Activated T-cell treated with anti-CD3 and anti-CD28 coated beads for 24 hours (primary cell): ENCODE measurements around the gene PRR5.
A peak's percentile ranks its signal among the peaks of the same experiment; 100 is the strongest.
"Not testable (repeated sequence)": the region's sequence is repeated elsewhere in the genome, so short reads cannot be mapped to it uniquely, and the experiment has no call there.

ENCODE experiments used
- DNase-seq: peaks from one replicate; pipeline ENCODE4 v3.0.0-alpha.2; 2020; ENCODE audit warnings: low read depth

The PRR5 gene

GRCh38 chr22:44735518-44736428 is 33.8 kb downstream of the PRR5 start:
- peak; percentile 73 for DNase-seq

GRCh38 chr22:44736581-44737405 is 34.8 kb downstream of the PRR5 start:
- no peak for DNase-seq

GRCh38 chr22:44737406-44738346 is 35.7 kb downstream of the PRR5 start:
- no peak for DNase-seq

GRCh38 chr22:44738347-44738715 is 36.3 kb downstream of the PRR5 start:
- DNase-seq: no peak

GRCh38 chr22:44739024-44739423 is 37.0 kb downstream of the PRR5 start:
- DNase-seq: no peak

- not testable (repeated sequence) for DNase-seq
Observed at GRCh38 chr22:44739666-44740065, 37.7 kb downstream of the PRR5 start.

GRCh38 chr22:44740307-44740706 is 38.3 kb downstream of the PRR5 start:
- DNase-seq: no peak

- no peak for DNase-seq
Observed at GRCh38 chr22:44741929-44742328, 39.9 kb downstream of the PRR5 start.

GRCh38 chr22:44743247-44743646 is 41.2 kb downstream of the PRR5 start:
- DNase-seq: no peak

GRCh38 chr22:44743804-44744211 is 41.8 kb downstream of the PRR5 start:
- DNase-seq: no peak

GRCh38 chr22:44745853-44746789 is 44.1 kb downstream of the PRR5 start:
- no peak for DNase-seq

GRCh38 chr22:44747784-44748127 is 45.8 kb downstream of the PRR5 start:
- DNase-seq: not testable (repeated sequence)

GRCh38 chr22:44748524-44748923 is 46.5 kb downstream of the PRR5 start:
- no peak for DNase-seq

- no peak for DNase-seq
Observed at GRCh38 chr22:44750481-44750880, 48.5 kb downstream of the PRR5 start.

- no peak for DNase-seq
Observed at GRCh38 chr22:44752285-44753188, 50.5 kb downstream of the PRR5 start, which contains the start of gene ARHGAP8. TSS of gene ARHGAP8 (plus strand) at chr22:44752575. CDS start at chr22:44786528, 33,953 bp downstream.

- DNase-seq: no peak
Observed at GRCh38 chr22:44753189-44754042, 51.4 kb downstream of the PRR5 start.

GRCh38 chr22:44754998-44755397 is 53.0 kb downstream of the PRR5 start:
- no peak for DNase-seq

- DNase-seq: no peak
Observed at GRCh38 chr22:44755417-44755816, 53.4 kb downstream of the PRR5 start.

- no peak for DNase-seq
Observed at GRCh38 chr22:44755956-44756361, 54.0 kb downstream of the PRR5 start.
